Stimulated activated effector memory CD8-positive, alpha-beta T cell treated with anti-CD3 and anti-CD28 coated beads, Interleukin-12 subunit alpha, Interleukin-12 subunit beta, amount 100 ng/mL, for 72 hours (primary cell): ENCODE measurements around the gene VMA21.
A peak's percentile ranks its signal among the peaks of the same experiment; 100 is the strongest.

Experiments used
- ATAC-seq: fragments of 150-1000 bp; cut with Tn5 transposase; 2 replicates; pipeline ENCODE4 v1.10.0; 2021
- DNase-seq, 2 donors: peaks; one replicate each; pipeline ENCODE4 v3.0.0; 2021 to 2022; ENCODE audit warnings: low spot score in 2 of 2
- H3K27ac Mint-ChIP-seq: one replicate; pipeline ENCODE4 v1.8.0; 2022; ENCODE audit warnings: mild to moderate bottlenecking, mixed read lengths
- H3K36me3 Mint-ChIP-seq: one replicate; pipeline ENCODE4 v1.8.0; 2022; ENCODE audit warnings: mild to moderate bottlenecking, mixed read lengths
- H3K4me1 Mint-ChIP-seq: one replicate; pipeline ENCODE4 v1.8.0; 2022; ENCODE audit warnings: mixed read lengths
- H3K4me3 Mint-ChIP-seq: one replicate; pipeline ENCODE4 v1.8.0; 2022; ENCODE audit warnings: mild to moderate bottlenecking, mixed read lengths
- H3K9me3 Mint-ChIP-seq: one replicate; pipeline ENCODE4 v1.8.0; 2022; ENCODE audit warnings: mixed read lengths

Gene VMA21, protein sequence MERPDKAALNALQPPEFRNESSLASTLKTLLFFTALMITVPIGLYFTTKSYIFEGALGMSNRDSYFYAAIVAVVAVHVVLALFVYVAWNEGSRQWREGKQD

DNA sequence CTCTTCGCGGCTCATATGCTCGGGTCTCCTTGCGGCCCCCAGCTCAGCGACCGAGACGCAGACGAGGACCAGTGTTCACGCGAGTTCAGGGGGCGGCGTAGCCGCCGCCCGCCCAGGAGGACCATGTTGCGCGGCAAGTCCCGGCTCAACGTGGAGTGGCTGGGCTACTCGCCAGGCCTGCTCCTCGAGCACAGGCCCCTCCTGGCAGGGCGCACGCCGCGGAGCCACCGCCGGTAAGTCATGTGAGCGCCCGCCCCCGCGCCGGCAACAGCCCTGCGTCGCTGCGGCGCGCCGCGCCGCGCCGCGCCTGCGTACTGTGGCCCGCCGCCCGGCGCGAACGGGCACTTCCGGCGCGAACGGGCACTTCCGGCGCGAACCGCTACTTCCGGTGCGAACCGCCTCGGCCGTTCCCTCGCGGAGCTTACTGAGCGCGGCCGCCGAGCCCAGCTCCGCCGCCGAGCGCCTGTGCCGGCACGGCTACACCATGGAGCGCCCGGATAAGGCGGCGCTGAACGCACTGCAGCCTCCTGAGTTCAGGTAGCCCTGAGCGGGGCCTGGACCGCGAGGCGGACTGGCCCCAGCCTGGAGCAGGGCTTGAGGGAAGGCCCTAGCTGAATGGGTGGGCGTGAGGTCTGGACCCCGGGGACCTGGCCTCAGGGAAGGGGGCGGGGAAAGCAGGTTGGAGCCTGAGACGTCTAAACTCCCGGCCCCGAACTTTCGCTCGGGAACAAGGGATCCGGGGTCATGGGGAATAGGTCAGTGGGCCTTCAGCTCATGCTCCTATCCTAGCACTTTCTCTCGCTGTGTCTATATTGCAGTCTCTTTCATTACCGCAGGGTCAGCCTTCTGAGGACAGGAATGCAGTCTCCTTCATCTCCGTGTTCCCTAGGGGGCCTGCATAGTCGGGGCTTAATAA lies at the start of gene VMA21:
Gene VMA21 (plus strand): TSS at position 382 of the 916 bp plus-strand sequence. CDS start 103 bp downstream, at position 485.
- peak; percentile 87 for ATAC-seq
- DNase-seq: peak; percentile 68 to 85
- peaks cover 39% of the 10 kb centered on the region for H3K4me1 Mint-ChIP-seq
- peaks cover 23% of the 10 kb centered on the region for H3K36me3 Mint-ChIP-seq
- H3K4me3 Mint-ChIP-seq: peak within 1 kb of the TSS; percentile 81
- peak within 1 kb of the TSS; percentile 95 for H3K27ac Mint-ChIP-seq
- H3K9me3 Mint-ChIP-seq: no peaks in the 10 kb centered on the region

DNA sequence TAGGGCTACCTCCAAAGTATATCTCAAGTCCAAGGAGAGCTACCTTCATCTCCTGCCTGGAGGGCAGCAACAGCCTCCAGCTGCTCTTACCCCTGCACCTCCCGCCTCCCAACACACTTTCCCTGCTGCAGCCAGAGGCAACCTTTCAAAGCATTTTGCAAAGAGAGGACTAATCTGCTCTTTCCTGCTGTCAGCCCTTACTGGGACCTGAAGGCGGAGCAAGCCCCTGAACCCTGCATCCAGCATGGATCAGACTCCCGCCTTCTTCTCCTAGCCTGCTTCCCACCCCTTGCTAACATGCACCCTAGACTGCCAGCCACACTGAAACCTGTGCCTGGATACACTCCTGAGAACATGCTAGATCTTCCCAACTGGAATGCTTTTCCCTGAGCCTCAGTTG lies 37.7 kb upstream of the VMA21 start:
- no peaks in the 10 kb centered on the region for H3K9me3 Mint-ChIP-seq
- H3K27ac Mint-ChIP-seq: no peak overlapping the region
- H3K36me3 Mint-ChIP-seq: no peaks in the 10 kb centered on the region
- no peak for DNase-seq
- no peaks in the 10 kb centered on the region for H3K4me1 Mint-ChIP-seq
- ATAC-seq: no peak
- no peak overlapping the region for H3K4me3 Mint-ChIP-seq

DNA sequence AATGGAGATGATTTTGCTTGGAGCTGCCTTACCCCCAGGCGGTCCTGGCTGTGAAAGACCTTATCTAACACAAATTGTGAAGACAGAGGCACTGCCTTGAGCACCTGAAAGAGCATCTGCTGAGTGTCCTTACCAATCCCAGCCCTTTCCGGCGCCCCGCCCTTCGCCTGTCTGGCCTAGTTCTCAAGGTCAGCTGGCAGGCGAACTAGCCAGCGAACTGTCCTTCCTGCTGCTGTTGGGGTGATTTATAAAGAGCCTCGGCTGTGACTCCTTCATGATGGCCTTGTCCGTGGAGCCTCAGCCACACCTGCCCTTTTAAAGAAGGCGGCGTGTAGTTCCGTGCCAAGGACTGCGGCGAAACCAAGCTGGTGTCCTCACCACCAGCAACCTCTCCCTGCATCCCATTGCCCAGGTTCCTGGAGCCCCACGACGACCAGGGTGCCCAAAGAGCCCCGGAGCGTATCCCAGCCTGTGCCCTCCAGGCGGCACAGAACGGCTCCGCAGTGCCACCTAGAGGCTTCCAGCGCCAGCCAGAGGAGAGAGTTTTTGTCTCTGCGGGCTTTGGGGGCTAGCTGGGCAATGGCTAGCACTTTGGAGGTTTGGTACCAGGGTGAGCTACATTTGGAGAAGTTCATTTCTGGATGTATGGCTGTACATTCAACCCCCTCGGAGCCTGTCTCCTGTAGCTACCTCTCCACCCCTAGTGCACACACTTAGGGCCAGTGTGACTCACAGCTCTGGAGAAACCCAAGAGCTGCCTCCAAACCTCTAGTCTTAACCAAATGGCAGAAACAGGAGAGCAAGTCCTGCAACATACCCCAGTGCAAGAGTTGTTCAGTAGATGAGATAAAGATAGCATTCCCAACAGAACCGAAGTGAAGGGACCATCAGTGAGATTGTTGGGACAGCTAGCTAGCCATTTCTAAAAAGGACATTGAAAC lies 36.8 kb upstream of the VMA21 start:
- no peaks in the 10 kb centered on the region for H3K9me3 Mint-ChIP-seq
- H3K27ac Mint-ChIP-seq: no peak overlapping the region
- peak; percentile 75 for ATAC-seq
- H3K36me3 Mint-ChIP-seq: no peaks in the 10 kb centered on the region
- DNase-seq: peak; percentile 25 to 57
- H3K4me3 Mint-ChIP-seq: peak overlapping the region; percentile 32
- no peaks in the 10 kb centered on the region for H3K4me1 Mint-ChIP-seq

DNA sequence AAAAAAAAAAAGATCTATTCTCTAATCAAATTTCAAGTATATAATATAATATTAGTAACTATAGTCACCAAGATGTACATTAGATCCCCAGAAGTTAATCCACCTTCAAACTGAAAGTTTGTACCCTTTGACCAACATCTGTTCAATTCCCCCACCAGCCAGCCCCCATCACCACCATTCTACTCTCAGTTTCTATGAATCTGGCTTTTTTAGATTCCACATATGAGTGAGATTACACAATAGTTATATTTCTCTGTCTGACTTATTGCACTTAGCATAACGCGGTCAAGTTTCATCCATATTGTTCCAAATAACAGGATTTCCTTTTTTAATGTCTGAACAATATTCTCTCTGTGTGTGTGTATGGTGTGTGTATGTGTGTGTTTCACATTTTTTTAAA lies 33.7 kb upstream of the VMA21 start:
- no peak for ATAC-seq
- Mint-ChIP-seq H3K9me3 (no peaks in the 10 kb centered on the region), H3K27ac (no peak overlapping the region), H3K4me1 (no peaks in the 10 kb centered on the region), H3K36me3 (no peaks in the 10 kb centered on the region), H3K4me3 (no peak overlapping the region)
- DNase-seq: no peak

DNA sequence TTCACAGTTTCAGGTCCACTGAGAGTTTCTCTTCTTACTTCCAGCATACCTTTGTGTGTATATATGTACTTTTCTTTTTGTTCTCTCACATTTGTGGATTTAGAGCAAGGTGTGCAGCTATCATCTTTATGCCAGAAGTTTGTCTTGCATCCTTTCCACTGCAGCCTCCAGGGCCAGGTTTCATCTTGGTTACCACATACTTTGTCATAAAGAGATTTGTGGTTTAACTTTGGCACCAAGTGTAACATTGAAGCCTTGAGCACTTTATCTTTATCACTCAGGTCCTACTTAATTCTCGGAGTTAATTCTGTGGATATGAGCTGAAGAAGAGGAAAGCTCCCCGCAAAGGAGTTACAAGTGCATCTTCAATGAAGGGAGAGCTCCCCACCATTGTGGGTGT lies 31.4 kb upstream of the VMA21 start:
- ATAC-seq (no peak), DNase-seq (no peak)
- H3K4me1 Mint-ChIP-seq: no peaks in the 10 kb centered on the region
- no peaks in the 10 kb centered on the region for H3K9me3 Mint-ChIP-seq
- H3K4me3 Mint-ChIP-seq: no peak overlapping the region
- no peaks in the 10 kb centered on the region for H3K36me3 Mint-ChIP-seq
- no peak overlapping the region for H3K27ac Mint-ChIP-seq

DNA sequence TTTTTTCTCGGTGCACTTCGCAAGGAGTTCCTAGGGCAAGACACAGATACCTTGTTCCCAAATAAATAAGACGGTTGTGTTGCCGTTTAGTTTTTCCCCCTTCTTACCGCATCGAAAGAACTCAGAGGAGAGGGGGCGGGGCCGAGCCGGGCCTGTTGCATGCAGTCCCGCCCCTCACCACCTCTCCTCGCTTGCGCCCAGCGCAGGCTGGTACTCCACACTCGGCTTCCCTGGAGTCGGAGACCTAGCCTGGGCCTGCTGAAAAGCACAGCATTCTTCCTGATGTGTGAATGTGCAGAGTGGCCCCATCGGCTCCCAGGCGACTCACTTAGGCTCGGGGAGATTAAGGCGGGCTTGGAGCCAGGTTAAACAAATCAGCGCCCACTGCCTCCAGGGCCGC lies 26.1 kb upstream of the VMA21 start:
- no peaks in the 10 kb centered on the region for H3K9me3 Mint-ChIP-seq
- no peaks in the 10 kb centered on the region for H3K36me3 Mint-ChIP-seq
- no peaks in the 10 kb centered on the region for H3K4me1 Mint-ChIP-seq
- no peak for DNase-seq
- no peak overlapping the region for H3K27ac Mint-ChIP-seq
- no peak for ATAC-seq
- H3K4me3 Mint-ChIP-seq: no peak overlapping the region

DNA sequence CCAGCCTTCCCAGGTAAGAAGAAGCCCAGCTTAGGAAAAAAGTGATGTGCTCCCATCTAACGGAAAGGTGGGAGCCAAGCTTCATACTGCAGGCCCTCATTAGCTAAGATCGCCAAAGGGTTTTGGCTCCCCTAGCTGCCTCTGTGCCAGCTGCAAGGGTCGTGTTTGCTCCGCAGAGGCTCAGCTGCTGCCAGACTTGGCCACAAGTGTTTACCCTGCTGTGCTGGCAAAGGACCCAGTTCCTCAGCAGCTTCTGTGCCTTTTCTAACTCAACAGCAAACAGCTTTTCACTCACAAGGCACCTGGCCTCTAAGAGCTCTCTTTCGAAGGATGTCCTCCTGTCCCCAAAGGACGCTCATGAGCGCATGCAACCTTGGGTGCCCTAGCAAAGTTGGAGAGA lies 12.2 kb upstream of the VMA21 start:
- H3K4me3 Mint-ChIP-seq: no peak overlapping the region
- H3K4me1 Mint-ChIP-seq: no peaks in the 10 kb centered on the region
- no peaks in the 10 kb centered on the region for H3K36me3 Mint-ChIP-seq
- ATAC-seq: no peak
- DNase-seq: no peak
- no peak overlapping the region for H3K27ac Mint-ChIP-seq
- H3K9me3 Mint-ChIP-seq: no peaks in the 10 kb centered on the region

DNA sequence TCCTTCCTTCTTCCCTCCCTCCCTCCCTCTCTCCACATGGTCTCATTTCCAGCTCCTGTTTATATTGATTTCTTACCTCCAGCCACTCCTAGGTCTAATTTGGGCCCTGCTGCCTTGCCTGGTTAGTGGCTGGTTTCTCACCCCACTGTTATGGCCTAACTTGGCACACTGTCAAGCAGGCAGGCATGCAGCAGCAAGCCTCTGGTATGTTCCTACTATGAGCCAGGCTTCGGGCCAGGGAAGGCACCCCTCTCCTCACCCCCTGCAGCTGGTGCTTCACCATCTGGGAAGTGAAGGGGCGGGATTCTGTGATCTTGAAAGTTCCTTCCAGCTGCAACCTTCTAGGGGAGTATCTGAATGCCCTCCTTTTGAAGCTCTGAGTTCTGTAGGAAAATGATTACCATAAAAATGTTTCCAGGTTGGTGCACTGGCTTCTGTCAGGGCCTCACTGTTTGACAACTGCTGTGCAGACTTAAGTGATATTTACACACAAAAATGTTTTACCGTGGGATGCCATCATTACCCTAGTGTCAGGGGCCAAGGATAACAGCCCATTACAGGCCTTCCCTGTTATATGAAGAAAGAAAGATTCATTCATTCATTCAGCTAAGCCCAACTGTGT lies 10.1 kb upstream of the VMA21 start:
- no peaks in the 10 kb centered on the region for H3K9me3 Mint-ChIP-seq
- H3K36me3 Mint-ChIP-seq: no peaks in the 10 kb centered on the region
- ATAC-seq (no peak), DNase-seq (no peak)
- no peak overlapping the region for H3K4me3 Mint-ChIP-seq
- no peaks in the 10 kb centered on the region for H3K4me1 Mint-ChIP-seq
- H3K27ac Mint-ChIP-seq: no peak overlapping the region

DNA sequence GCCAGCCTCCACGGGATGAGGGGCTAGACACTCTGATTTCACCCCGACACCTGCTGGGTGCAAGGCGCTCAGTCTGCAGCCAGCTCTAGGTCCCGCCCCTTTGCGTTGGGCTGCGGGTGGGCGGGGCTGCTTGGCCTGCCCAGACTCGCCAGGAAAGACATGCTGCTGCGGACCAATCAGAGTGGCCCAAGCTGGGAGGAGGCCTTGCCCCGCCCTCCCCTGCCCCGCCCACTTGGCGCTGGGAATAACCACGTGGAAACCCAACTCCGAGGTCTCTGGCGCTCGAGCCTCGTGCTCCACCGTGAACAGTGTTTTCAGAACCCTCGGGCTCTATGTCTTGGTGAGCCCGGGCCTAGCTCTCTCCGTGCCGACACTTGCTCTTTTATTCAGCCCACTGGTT lies 5.3 kb upstream of the VMA21 start:
- Mint-ChIP-seq H3K4me3 (no peak overlapping the region), H3K9me3 (no peaks in the 10 kb centered on the region), H3K4me1 (peaks cover 5% of the 10 kb centered on the region), H3K27ac (no peak overlapping the region), H3K36me3 (no peaks in the 10 kb centered on the region)
- no peak for ATAC-seq
- no peak for DNase-seq

DNA sequence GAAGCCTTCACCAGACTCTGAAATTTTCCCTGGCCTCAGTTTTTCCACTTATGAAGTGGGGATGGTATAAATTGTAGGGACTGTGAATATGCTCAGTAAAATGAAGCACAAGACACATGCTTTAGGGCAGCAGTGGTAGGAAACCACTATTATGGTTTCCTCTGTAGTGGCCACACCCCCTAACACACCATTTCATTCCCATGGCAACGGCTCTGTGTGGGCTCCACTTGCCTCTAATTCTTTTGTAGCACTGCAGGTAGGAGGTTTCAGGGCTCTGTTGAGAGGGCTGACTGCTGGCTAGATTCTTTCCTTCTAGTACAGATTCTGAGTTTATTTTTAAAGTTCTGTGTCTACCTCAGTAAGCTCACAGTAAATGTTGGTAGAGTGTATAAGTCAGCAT lies 3.5 kb upstream of the VMA21 start:
- H3K4me3 Mint-ChIP-seq: peak overlapping the region; percentile 36

DNA sequence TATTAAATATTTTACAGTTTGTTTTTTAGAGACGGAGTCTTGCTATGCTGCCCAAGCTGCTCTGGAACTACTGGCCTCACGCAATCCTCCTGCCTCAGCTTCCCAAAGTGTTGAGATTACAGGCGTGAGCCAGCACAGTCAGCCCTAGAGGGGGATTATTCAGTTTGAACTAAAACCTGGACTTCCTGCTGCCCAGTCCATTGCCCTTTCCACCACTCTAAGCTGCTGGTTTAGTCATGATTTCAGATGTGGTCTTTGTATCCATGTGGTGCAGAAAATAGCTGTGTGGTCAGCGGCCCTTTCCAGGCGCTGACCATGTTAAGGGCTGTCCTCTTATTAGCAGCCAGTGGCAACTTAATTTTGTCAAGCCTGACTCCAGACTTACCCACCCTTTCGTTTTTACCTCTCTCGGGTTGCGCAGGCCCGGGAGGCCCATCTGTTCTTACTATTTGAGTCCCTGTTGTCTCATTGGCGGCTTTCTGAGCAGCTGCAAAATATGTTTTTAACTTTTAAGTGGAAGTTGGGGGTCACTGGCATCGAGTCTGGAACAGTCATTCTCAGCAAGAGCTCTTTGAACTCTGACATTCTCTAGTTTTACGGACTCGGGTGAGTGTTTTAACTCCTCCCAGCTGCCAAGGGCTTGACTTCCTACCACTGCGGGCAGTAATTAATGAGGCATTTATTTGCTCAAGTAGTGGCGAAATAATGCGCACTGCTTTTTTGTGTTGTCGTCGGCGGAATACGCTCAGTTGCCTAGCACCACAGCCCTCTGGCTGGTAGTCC lies 773 bp upstream of the VMA21 start:
- H3K4me3 Mint-ChIP-seq: peak overlapping the region; percentile 81
- H3K9me3 Mint-ChIP-seq: no peaks in the 10 kb centered on the region
- peaks cover 38% of the 10 kb centered on the region for H3K4me1 Mint-ChIP-seq
- peaks cover 23% of the 10 kb centered on the region for H3K36me3 Mint-ChIP-seq
- DNase-seq (peak; percentile 2 to 52), ATAC-seq (peak; percentile 42)
- peak overlapping the region; percentile 95 for H3K27ac Mint-ChIP-seq

More for the DNA sequence above, 3.5 kb upstream of the VMA21 start:
- H3K9me3 Mint-ChIP-seq: no peaks in the 10 kb centered on the region
- peaks cover 17% of the 10 kb centered on the region for H3K4me1 Mint-ChIP-seq
- DNase-seq (peak; percentile 11 to 66), ATAC-seq (peak; percentile 75)
- peak overlapping the region; percentile 87 for H3K27ac Mint-ChIP-seq
- H3K36me3 Mint-ChIP-seq: peaks cover 13% of the 10 kb centered on the region

DNA sequence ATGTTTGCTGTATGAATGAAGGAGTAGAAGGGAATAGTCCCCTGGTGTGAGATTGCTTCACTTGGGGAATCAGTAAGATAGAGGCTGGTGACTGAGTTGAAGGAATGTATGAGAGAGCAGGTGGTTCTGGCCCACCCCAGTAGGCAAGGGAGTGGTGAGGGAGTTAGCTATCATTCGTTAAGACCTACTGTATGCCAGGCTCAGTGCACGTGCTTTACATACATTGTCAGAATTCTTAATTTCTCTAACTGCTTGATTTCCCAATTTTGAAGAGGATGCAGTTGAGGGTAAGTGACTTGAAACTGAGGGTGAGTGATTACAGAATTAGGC lies 700 bp downstream of the VMA21 start:
- Mint-ChIP-seq H3K36me3 (peaks cover 23% of the 10 kb centered on the region), H3K4me1 (peaks cover 39% of the 10 kb centered on the region), H3K27ac (peak overlapping the region; percentile 95), H3K4me3 (peak overlapping the region; percentile 81), H3K9me3 (no peaks in the 10 kb centered on the region)
- ATAC-seq: peak; percentile 11
- no peak for DNase-seq

DNA sequence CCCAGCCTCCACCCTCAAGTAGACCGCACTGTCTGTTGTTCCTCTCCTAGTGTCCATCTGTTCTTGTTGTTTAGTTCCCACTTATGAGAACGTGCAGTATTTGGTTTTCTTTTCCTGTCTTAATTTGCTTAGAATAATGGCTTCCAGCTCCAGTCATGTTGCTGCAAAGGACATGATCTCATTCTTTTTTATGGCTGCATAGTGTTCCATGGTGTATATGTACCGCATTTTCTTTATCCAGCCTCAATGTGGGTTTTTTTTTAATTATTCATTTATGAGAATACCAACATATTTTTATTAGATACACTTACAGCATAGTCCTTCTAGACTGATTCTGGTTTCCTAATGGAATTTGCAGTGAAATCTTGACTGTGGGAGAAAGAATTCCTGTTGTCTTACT lies 1.3 kb downstream of the VMA21 start:
- peaks cover 44% of the 10 kb centered on the region for H3K4me1 Mint-ChIP-seq
- no peak for DNase-seq
- H3K27ac Mint-ChIP-seq: peak overlapping the region; percentile 95
- ATAC-seq: no peak
- peak overlapping the region; percentile 81 for H3K4me3 Mint-ChIP-seq
- no peaks in the 10 kb centered on the region for H3K9me3 Mint-ChIP-seq
- peaks cover 27% of the 10 kb centered on the region for H3K36me3 Mint-ChIP-seq

DNA sequence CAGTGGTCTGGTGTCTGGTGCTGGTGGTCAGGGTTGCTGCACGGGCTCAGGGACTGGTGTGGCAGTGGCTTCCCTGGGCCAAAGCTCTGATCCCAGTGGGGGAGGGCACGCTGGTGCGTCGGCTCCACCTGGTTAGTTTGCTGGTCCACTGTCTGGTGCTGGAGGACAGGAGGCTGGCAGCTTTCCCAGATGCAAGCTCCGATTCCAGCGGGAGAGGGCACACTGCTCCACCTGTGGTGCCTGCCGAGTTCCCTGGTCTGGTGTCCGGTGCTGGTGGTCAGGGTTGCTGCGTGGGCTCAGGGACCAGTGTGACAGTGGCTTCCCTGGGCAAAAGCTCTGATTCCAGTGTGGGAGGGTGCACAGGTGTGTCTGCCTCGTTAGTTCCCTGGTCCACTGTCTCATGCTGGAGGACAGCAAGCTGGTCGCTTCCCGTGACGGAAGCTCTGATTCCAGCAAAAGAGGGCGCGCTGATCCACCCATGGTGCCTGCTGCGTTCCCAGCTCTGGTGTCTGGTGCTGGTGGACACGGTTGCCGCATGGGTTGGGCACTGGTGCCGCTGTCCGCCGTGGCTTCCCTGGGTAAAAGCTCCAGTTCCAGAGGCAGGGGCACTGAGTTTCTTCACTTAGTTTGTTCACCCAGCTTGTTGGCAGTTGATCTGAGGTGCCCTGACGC lies 5.8 kb downstream of the VMA21 start:
- DNase-seq (no peak), ATAC-seq (no peak)
- peak overlapping the region; percentile 57 for H3K27ac Mint-ChIP-seq
- peaks cover 37% of the 10 kb centered on the region for H3K4me1 Mint-ChIP-seq
- H3K4me3 Mint-ChIP-seq: no peak overlapping the region
- peaks cover 65% of the 10 kb centered on the region for H3K36me3 Mint-ChIP-seq
- H3K9me3 Mint-ChIP-seq: no peaks in the 10 kb centered on the region
